Mesenchymal stem cell (in vitro differentiated cells and primary cell): ENCODE data around the gene NAA20.

Source experiments
- DNase-seq: peaks from one replicate; pipeline ENCODE4 v3.0.0-alpha.2; 2013
- H2AFZ ChIP-seq: one replicate; pipeline ENCODE4 v1.6.1; 2013; ENCODE audit warnings: low read depth, mild to moderate bottlenecking, control low read depth, inconsistent platforms, low read length, moderate library complexity
- H2AK5ac ChIP-seq: 2 replicates; pipeline ENCODE4 v1.6.1; 2013; ENCODE audit warnings: low read length, moderate library complexity, mild to moderate bottlenecking, inconsistent platforms; ENCODE audit not compliant: severe bottlenecking
- H2BK120ac ChIP-seq: one replicate; pipeline ENCODE4 v1.6.1; 2013; ENCODE audit warnings: low read depth, mild to moderate bottlenecking, inconsistent platforms, low read length, moderate library complexity
- H2BK12ac ChIP-seq, 2 experiments: one replicate each; pipeline ENCODE4 v1.6.1; 2013; ENCODE audit warnings: inconsistent platforms in 2 of 2, low read length in 2 of 2, mild to moderate bottlenecking in 2 of 2, moderate library complexity in 2 of 2, control low read depth in 1 of 2
- H2BK15ac ChIP-seq: one replicate; pipeline ENCODE4 v1.6.1; 2013; ENCODE audit warnings: mild to moderate bottlenecking, low read depth, inconsistent platforms; ENCODE audit not compliant: poor library complexity, severe bottlenecking
- H2BK5ac ChIP-seq: 2 replicates; pipeline ENCODE4 v1.6.1; 2013; ENCODE audit warnings: low read depth, mild to moderate bottlenecking, low read length, control low read depth, inconsistent platforms; ENCODE audit not compliant: poor library complexity, severe bottlenecking
- H3K14ac ChIP-seq, 2 experiments: one replicate each; pipeline ENCODE4 v1.6.1; 2013; ENCODE audit warnings: inconsistent platforms in 2 of 2, low read length in 2 of 2, control low read depth in 1 of 2, mild to moderate bottlenecking in 1 of 2, moderate library complexity in 1 of 2
- H3K18ac ChIP-seq, 2 experiments: one replicate each; pipeline ENCODE4 v1.6.1; 2013; ENCODE audit warnings: inconsistent platforms in 2 of 2, low read length in 2 of 2, control low read depth in 1 of 2, low read depth in 1 of 2, mild to moderate bottlenecking in 1 of 2
- H3K23ac ChIP-seq, 2 experiments: one replicate each; pipeline ENCODE4 v1.6.1; 2013; ENCODE audit warnings: inconsistent platforms in 2 of 2, low read length in 2 of 2, mild to moderate bottlenecking in 2 of 2, moderate library complexity in 2 of 2, control low read depth in 1 of 2
- H3K27ac ChIP-seq: 2 replicates; pipeline ENCODE4 v1.5.1; 2013; ENCODE audit warnings: mild to moderate bottlenecking, moderate library complexity, low read length, control low read depth, inconsistent platforms; ENCODE audit not compliant: poor library complexity, severe bottlenecking
- H3K27me3 ChIP-seq, 2 experiments: 2 replicates each; pipeline versions ENCODE4 v1.6.1 to v1.7.0; 2013; ENCODE audit warnings: low read length in 2 of 2, mild to moderate bottlenecking in 2 of 2, moderate library complexity in 2 of 2, control low read depth in 1 of 2, inconsistent platforms in 1 of 2; ENCODE audit not compliant: control insufficient read depth in 1 of 2, insufficient read depth in 1 of 2
- H3K36me3 ChIP-seq, 2 experiments: 2 replicates each; pipeline versions ENCODE4 v1.6.1 to v1.7.0; 2013; ENCODE audit warnings: low read length in 2 of 2, control low read depth in 1 of 2, inconsistent platforms in 1 of 2, low read depth in 1 of 2, mild to moderate bottlenecking in 1 of 2; ENCODE audit not compliant: insufficient read depth in 2 of 2, control insufficient read depth in 1 of 2
- H3K4ac ChIP-seq, 2 experiments: one replicate each; pipeline ENCODE4 v1.6.1; 2013; ENCODE audit warnings: inconsistent platforms in 2 of 2, low read length in 2 of 2, mild to moderate bottlenecking in 2 of 2, moderate library complexity in 2 of 2, control low read depth in 1 of 2, low read depth in 1 of 2
- H3K4me1 ChIP-seq: 2 replicates; pipeline ENCODE4 v1.6.1; 2013; ENCODE audit warnings: low read depth, low read length, control low read depth; ENCODE audit not compliant: control insufficient read depth, insufficient read depth
- H3K4me2 ChIP-seq: 2 replicates; pipeline ENCODE4 v1.6.1; 2013; ENCODE audit warnings: low read length, mild to moderate bottlenecking, inconsistent platforms; ENCODE audit not compliant: poor library complexity, severe bottlenecking
- H3K4me3 ChIP-seq, 2 experiments: 2 replicates each; pipeline versions ENCODE4 v1.5.1 to v1.7.0; 2013; ENCODE audit warnings: low read length in 2 of 2, mild to moderate bottlenecking in 2 of 2, control low read depth in 1 of 2, low read depth in 1 of 2; ENCODE audit not compliant: insufficient read depth in 1 of 2
- H3K79me1 ChIP-seq: replicated peaks from 2 replicates; pipeline ENCODE4 v1.6.1; 2013; ENCODE audit warnings: mild to moderate bottlenecking, control low read depth, low read length, inconsistent platforms; ENCODE audit not compliant: poor library complexity, severe bottlenecking
- H3K9ac ChIP-seq: 2 replicates; pipeline ENCODE4 v1.7.0; 2013; ENCODE audit warnings: mild to moderate bottlenecking, low read length, moderate library complexity
- H3K9me3 ChIP-seq: 2 replicates; pipeline ENCODE4 v1.7.0; 2013; ENCODE audit warnings: mild to moderate bottlenecking, low read length; ENCODE audit not compliant: control insufficient read depth
- H4K8ac ChIP-seq: one replicate; pipeline ENCODE4 v1.6.1; 2013; ENCODE audit warnings: inconsistent platforms, mild to moderate bottlenecking, low read length, moderate library complexity
- H4K91ac ChIP-seq: one replicate; pipeline ENCODE4 v1.6.1; 2013; ENCODE audit warnings: mild to moderate bottlenecking, low read length, inconsistent platforms
- WGBS: methylation state at CpG from one replicate; pipeline ENCODE4 v1.1.7; 2013; ENCODE audit warnings: mixed read lengths; 5-methylcytosine and 5-hydroxymethylcytosine counted together

The NAA20 gene

DNA sequence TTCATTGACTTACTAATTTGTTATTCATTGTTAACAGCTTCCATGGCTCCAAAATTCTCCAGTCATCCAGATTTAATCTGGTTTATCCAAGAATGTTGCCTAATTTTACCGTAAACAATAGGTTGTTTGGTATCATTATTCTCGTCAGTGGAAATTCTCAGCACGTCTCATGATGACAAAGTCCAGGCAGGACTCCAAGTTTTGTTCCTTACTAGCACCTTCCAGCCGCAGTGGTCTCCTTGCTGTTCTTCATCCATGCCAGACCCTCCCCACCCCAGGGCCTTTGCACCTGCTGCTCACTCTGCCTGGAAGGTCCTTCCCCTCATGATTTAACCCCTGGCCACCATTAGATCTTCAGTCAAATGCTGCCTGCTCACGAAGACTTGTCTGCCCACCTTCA is 48.1 kb upstream of the NAA20 start:
- Histone ChIP-seq H4K91ac (peak overlapping the region; percentile 80), H2BK120ac (no peak overlapping the region), H3K9ac (no peak overlapping the region), H2BK5ac (no peak overlapping the region), H3K4me1 (peaks cover 13% of the 10 kb centered on the region), H3K18ac (peak overlapping the region; percentile 52 to 58), H3K4me2 (no peak overlapping the region), H3K27me3 (no peaks in the 10 kb centered on the region), H3K14ac (no peak overlapping the region), H2AFZ (no peak overlapping the region), H2AK5ac (no peak overlapping the region), H3K27ac (no peak overlapping the region), H3K36me3 (peaks cover 26 to 71% of the 10 kb centered on the region in 2 experiments), H3K79me1 (peaks cover 23% of the 10 kb centered on the region), H3K4me3 (no peak overlapping the region), H4K8ac (peak overlapping the region; percentile 59), H2BK15ac (no peak overlapping the region), H2BK12ac (peak overlapping the region in 1 of 2 experiments; percentile 37), H3K9me3 (no peaks in the 10 kb centered on the region), H3K4ac (peak overlapping the region in 1 of 2 experiments; percentile 47), H3K23ac (no peak overlapping the region)
- 84% methylated on average over 4 of the region's 5 CpGs for WGBS
- DNase-seq = no peak

DNA sequence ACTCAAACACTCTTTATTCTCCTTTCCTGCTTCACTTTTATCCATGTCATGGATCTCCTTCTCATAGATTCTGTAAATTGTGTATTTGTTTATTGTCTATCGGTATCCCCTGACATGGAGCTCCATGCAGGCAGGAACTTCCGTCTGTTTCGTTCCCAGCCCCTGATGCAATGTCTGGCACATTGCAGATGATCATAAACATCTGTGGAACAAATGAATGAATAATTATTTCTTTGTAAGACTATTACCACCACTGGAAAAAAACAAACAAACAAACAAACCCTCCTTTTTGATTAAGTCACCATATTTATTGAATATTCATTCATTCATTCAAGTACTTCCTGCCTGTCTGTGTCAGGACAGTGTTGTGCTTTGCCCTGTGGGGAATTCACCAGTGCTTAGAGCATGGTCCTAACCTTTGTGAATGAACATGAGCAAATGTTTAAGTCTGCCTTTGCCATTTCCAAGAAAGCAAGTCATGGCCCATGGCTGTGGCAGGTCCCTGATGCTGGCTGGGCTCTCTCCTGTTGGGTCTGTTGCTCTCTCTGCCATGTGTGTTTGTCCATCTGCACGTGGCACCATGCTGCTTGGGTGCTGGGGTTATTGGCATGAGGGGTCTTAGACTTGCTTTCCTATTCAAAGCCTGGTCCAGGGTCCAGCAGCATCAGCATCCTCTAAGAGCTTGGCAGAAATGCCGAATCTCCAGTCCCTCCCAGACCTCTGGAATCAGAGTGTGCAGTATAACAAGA is 47.5 kb upstream of the NAA20 start:
- H2BK5ac ChIP-seq = no peak overlapping the region
- H3K27ac ChIP-seq = no peak overlapping the region
- H3K4ac ChIP-seq = peak overlapping the region; percentile 88 to 92
- 97% methylated on average over 5 of the region's 5 CpGs for WGBS
- H4K8ac ChIP-seq = peak overlapping the region; percentile 67
- H2AK5ac ChIP-seq = no peak overlapping the region
- peaks cover 26 to 71% of the 10 kb centered on the region in 2 experiments for H3K36me3 ChIP-seq
- DNase-seq = peak; percentile 57
- peak overlapping the region in 1 of 2 experiments; percentile 63 for H3K14ac ChIP-seq
- peaks cover 23% of the 10 kb centered on the region for H3K79me1 ChIP-seq
- peak overlapping the region; percentile 89 for H2BK120ac ChIP-seq
- H3K4me1 ChIP-seq = peaks cover 14% of the 10 kb centered on the region
- H4K91ac ChIP-seq = peak overlapping the region; percentile 80
- H3K18ac ChIP-seq = peak overlapping the region; percentile 77 to 90
- H2BK15ac ChIP-seq = no peak overlapping the region
- no peaks in the 10 kb centered on the region for H3K27me3 ChIP-seq
- H2BK12ac ChIP-seq = peak overlapping the region; percentile 34 to 97
- no peak overlapping the region for H2AFZ ChIP-seq
- no peak overlapping the region for H3K4me3 ChIP-seq
- H3K9me3 ChIP-seq = no peaks in the 10 kb centered on the region
- no peak overlapping the region for H3K4me2 ChIP-seq
- no peak overlapping the region for H3K9ac ChIP-seq
- H3K23ac ChIP-seq = no peak overlapping the region

DNA sequence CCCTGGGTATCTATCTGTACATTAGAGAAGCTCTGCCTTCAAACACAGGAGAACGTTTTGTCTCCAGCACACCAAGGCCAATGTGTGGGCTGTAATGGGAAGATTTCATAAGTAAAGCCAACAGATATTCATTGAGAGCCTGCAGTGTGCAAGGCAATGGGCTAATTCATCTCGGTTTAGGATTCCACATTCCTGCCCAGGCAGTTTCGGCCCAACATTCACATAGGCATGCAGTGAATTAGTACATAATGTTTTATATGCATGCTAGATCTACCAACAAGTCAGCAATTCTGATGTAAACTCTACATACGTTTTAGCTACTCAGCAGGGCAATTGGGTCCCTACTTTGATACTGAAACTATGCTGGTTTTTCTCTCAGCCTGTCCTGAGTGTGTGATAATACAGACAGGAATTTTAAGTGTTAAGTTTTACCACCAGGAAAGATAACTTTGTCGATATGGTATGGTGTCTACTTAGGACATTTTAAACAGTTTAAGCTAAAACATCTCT is 46.9 kb upstream of the NAA20 start:
- no peaks in the 10 kb centered on the region for H3K27me3 ChIP-seq
- H3K36me3 ChIP-seq = peaks cover 27 to 67% of the 10 kb centered on the region in 2 experiments
- no peak overlapping the region for H3K4me2 ChIP-seq
- DNase-seq = peak; percentile 74
- H2AFZ ChIP-seq = no peak overlapping the region
- H2BK120ac ChIP-seq = no peak overlapping the region
- peak overlapping the region in 1 of 2 experiments; percentile 88 for H3K4ac ChIP-seq
- H4K8ac ChIP-seq = peak overlapping the region; percentile 67
- H3K4me3 ChIP-seq = no peak overlapping the region
- 60% methylated on average over 1 of the region's 5 CpGs for WGBS
- H3K23ac ChIP-seq = no peak overlapping the region
- H2BK12ac ChIP-seq = peak overlapping the region in 1 of 2 experiments; percentile 34
- peaks cover 23% of the 10 kb centered on the region for H3K79me1 ChIP-seq
- H2AK5ac ChIP-seq = no peak overlapping the region
- no peak overlapping the region for H3K27ac ChIP-seq
- H3K9me3 ChIP-seq = no peaks in the 10 kb centered on the region
- no peak overlapping the region for H2BK5ac ChIP-seq
- H4K91ac ChIP-seq = peak overlapping the region; percentile 35
- H3K14ac ChIP-seq = no peak overlapping the region
- H2BK15ac ChIP-seq = no peak overlapping the region
- H3K9ac ChIP-seq = no peak overlapping the region
- peaks cover 15% of the 10 kb centered on the region for H3K4me1 ChIP-seq
- H3K18ac ChIP-seq = peak overlapping the region; percentile 77 to 90

DNA sequence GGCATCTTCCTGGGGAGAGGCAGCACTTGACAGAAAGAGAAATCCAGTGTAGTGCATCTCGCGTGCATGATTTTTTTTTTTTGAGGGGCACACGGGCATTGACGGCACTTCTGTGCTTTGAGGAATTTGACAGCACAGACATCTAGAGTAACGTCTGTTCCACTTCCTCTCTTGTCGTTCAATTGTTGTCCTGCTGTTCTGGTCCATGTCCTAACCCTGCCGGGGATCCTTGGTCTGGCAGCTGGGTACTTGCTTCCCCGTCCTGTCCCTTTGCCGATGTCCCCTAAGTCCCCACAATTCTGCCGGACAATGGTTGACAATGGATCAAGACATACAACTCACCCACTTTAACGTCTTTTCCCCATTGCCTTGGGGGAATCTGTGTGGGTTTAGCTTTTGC is 46.0 kb upstream of the NAA20 start:
- peak overlapping the region; percentile 12 to 66 for H2BK12ac ChIP-seq
- WGBS = 53% methylated on average over 9 of the region's 11 CpGs
- H3K14ac ChIP-seq = peak overlapping the region in 1 of 2 experiments; percentile 38
- peak overlapping the region; percentile 12 for H4K8ac ChIP-seq
- no peak overlapping the region for H2AK5ac ChIP-seq
- no peak overlapping the region for H3K4me2 ChIP-seq
- no peaks in the 10 kb centered on the region for H3K27me3 ChIP-seq
- H3K18ac ChIP-seq = peak overlapping the region; percentile 8 to 70
- H3K79me1 ChIP-seq = peaks cover 23% of the 10 kb centered on the region
- H3K27ac ChIP-seq = no peak overlapping the region
- H2AFZ ChIP-seq = no peak overlapping the region
- H4K91ac ChIP-seq = peak overlapping the region; percentile 77
- peak overlapping the region; percentile 21 for H2BK120ac ChIP-seq
- H3K4me1 ChIP-seq = peaks cover 17% of the 10 kb centered on the region
- DNase-seq = no peak
- H3K9me3 ChIP-seq = no peaks in the 10 kb centered on the region
- peak overlapping the region; percentile 15 to 60 for H3K4ac ChIP-seq
- no peak overlapping the region for H2BK5ac ChIP-seq
- H3K36me3 ChIP-seq = peaks cover 29 to 64% of the 10 kb centered on the region in 2 experiments
- no peak overlapping the region for H2BK15ac ChIP-seq
- no peak overlapping the region for H3K23ac ChIP-seq
- no peak overlapping the region for H3K4me3 ChIP-seq
- H3K9ac ChIP-seq = no peak overlapping the region
